ENCODE results near the gene NPPB. TPM values are rescaled to one million over a fixed set of nuclear protein-coding genes. Genes with fewer than 3 reads are reported as not detected.

NPPB gene
- total and polyA plus RNA-seq, 7 donors = 2.0 to 8.4 TPM; not detected in 5

GRCh38 chr1:11841245-11842153, 17.2 kb downstream of the NPPB start:
- DNase-seq = no peak
- Histone ChIP-seq H3K4me3 (no peak overlapping the region), H3K4me1 (no peaks in the 10 kb centered on the region), H3K27me3 (no peaks in the 10 kb centered on the region), H3K27ac (no peak overlapping the region), H3K36me3 (peaks cover 44 to 87% (median 60%) of the 10 kb centered on the region in 4 donors), H3K9me3 (no peaks in the 10 kb centered on the region)
- TF ChIP-seq POLR2A (IDR thresholded peaks at IDR 0.05) = no peak
- TF ChIP-seq EP300 (IDR thresholded peaks at IDR 0.05) = no peak
- TF ChIP-seq CTCF (IDR thresholded peaks at IDR 0.05) = no peak
- TF ChIP-seq POLR2AphosphoS5 (IDR thresholded peaks at IDR 0.05) = no peak
- 79 to 84% methylated on average over 17 of the region's 17 CpGs for WGBS, 2 donors
- intact Hi-C loops (cut with DNase I) = no loop called here

GRCh38 chr1:11839727-11840705, 18.7 kb downstream of the NPPB start:
- Histone ChIP-seq H3K4me1 (no peaks in the 10 kb centered on the region), H3K36me3 (peaks cover 53 to 98% (median 73%) of the 10 kb centered on the region in 4 donors), H3K27me3 (no peaks in the 10 kb centered on the region), H3K4me3 (no peak overlapping the region), H3K9me3 (no peaks in the 10 kb centered on the region), H3K27ac (no peak overlapping the region)
- no peak for DNase-seq
- intact Hi-C loops (cut with DNase I) = loop anchor here (5.0 kb wide), 3 partner anchors 52 to 192 kb away; no protein-coding TSS in a partner anchor
- no peak for TF ChIP-seq POLR2AphosphoS5 (IDR thresholded peaks at IDR 0.05)
- TF ChIP-seq EP300 (IDR thresholded peaks at IDR 0.05) = no peak
- TF ChIP-seq CTCF (IDR thresholded peaks at IDR 0.05) = no peak
- no peak for TF ChIP-seq POLR2A (IDR thresholded peaks at IDR 0.05)
- 95 to 96% methylated on average over 20 of the region's 20 CpGs for WGBS, 2 donors

GRCh38 chr1:11838349-11839272, 20.1 kb downstream of the NPPB start:
- H3K9me3 ChIP-seq = no peaks in the 10 kb centered on the region
- H3K4me3 ChIP-seq = no peak overlapping the region
- intact Hi-C loops (cut with DNase I) = loop anchor here (5.0 kb wide), 3 partner anchors 54 to 194 kb away; no protein-coding TSS in a partner anchor
- H3K36me3 ChIP-seq = peaks cover 60 to 98% (median 72%) of the 10 kb centered on the region in 4 donors
- no peaks in the 10 kb centered on the region for H3K4me1 ChIP-seq
- WGBS, 2 donors = 65 to 69% methylated on average over 40 of the region's 40 CpGs
- peak; percentile 86 for DNase-seq
- no peak overlapping the region for H3K27ac ChIP-seq
- H3K27me3 ChIP-seq = no peaks in the 10 kb centered on the region
- TF ChIP-seq CTCF (IDR thresholded peaks at IDR 0.05) (peak; percentile 92 to 98 (median 94)), POLR2AphosphoS5 (IDR thresholded peaks at IDR 0.05) (peak in 1 of 4 donors; percentile 31), POLR2A (IDR thresholded peaks at IDR 0.05) (no peak)

Data from sigmoid colon (tissue), 7 donors.